ENCODE measurements around the gene PAX8.

Gene PAX8

GRCh38 chr2:113234721-113235346, 43.9 kb downstream of the PAX8 start:
- DNase-seq: no peak

GRCh38 chr2:113233593-113234550, 44.8 kb downstream of the PAX8 start:
- DNase-seq: no peak

DNA sequence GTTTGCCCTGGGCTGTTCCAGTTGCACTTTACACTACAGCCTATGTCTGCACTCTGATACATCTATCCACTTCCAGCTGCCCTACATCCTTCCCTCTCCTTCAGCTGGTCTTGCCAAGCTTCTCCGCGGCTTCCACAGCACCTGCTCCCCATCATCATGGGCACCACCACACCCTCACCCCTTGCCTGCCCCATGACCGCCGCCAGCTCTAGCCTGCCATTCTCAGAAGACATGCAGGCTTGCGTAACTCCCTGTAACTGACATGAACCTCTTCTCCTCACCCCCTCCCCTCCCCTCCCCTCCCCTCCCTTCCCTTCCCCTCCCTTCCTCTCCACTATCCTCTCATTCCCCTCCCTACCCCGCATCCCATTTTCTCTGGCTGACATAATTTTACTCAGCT, 46.0 kb downstream of the PAX8 start:
- no peak for DNase-seq

- no peak for DNase-seq
These were observed 46.6 kb downstream of the PAX8 start for GRCh38 chr2:113232123-113232522.

GRCh38 chr2:113231064-113231463, 47.7 kb downstream of the PAX8 start:
- DNase-seq: no peak

DNA sequence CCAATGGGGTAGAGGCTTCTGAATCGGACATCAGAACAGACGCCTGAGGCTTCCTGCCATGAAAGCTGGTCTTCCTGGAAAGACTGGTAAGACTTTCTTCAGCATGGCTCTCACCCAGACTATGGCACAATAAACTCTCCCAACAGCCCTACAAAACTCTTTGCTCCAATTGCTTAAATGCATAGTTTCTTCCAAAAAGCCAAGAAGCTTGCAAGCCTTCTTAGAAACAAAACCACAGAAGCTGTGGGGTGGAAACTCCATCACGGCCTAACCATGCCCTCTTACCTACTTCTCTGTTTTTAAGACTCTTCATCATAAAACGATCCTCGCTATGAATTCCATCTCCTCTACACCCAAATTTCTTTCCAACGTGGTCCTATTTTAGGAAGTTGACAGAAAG, 48.2 kb downstream of the PAX8 start:
- DNase-seq: no peak

GRCh38 chr2:113229795-113230194, 48.9 kb downstream of the PAX8 start:
- DNase-seq: no peak

GRCh38 chr2:113228991-113229716, 49.6 kb downstream of the PAX8 start:
- no peak for DNase-seq

GRCh38 chr2:113228351-113228750, 50.4 kb downstream of the PAX8 start:
- no peak for DNase-seq

GRCh38 chr2:113227698-113228097, 51.0 kb downstream of the PAX8 start:
- DNase-seq: no peak

- no peak for DNase-seq
These were observed 51.4 kb downstream of the PAX8 start for GRCh38 chr2:113227290-113227689.

GRCh38 chr2:113226462-113226861, 52.3 kb downstream of the PAX8 start:
- DNase-seq: no peak

- peak; percentile 9 for DNase-seq
These were observed 53.2 kb downstream of the PAX8 start for GRCh38 chr2:113225263-113226259.

DNA sequence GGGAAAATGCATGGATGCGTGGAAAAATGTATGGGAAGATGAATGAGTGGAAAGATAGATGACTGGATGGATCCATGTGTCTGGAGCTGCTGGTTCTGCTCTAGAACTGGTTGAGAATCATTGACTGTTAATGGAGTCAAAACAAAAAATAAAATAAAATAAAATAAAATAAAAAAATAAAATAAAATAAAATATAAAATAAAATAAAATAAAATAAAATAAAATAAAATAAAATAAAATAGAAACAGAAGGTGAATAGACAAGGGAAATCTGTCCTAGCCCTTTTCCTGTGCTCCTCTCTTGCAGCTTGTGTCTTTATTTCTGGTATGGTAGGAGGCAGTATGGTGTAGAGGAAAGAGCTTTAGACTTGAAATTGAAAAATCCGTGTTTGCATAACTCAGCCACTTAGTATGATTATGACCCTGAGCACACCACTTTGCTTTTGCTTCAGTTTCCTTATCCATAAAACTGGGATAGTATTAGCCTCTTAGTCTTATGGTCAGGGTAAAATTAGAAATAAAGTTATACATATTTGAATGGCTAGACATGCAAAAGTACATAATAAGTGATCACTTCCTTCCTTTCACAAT, 54.0 kb downstream of the PAX8 start:
- no peak for DNase-seq

- DNase-seq: no peak
These were observed 54.9 kb downstream of the PAX8 start for GRCh38 chr2:113223813-113224212.

DNA sequence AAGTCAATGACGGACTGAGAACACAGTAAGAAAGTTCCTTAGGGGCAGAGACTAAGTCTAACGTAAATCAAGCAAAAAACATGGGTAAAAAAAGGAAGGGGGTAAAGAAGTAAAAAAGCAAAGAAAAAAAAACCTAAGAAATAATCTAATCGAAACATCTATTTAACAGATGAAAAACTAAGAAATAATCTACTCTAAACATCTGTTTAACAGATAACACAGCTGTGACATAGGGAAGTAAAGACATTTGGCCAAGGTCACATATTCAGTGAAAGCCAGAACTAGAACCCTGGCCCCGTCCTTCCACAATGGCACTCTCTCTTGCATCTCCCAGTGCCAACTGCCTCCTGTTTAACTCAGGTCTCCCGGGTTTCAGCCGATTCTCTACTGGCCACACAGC, 56.9 kb downstream of the PAX8 start:
- no peak for DNase-seq

DNA sequence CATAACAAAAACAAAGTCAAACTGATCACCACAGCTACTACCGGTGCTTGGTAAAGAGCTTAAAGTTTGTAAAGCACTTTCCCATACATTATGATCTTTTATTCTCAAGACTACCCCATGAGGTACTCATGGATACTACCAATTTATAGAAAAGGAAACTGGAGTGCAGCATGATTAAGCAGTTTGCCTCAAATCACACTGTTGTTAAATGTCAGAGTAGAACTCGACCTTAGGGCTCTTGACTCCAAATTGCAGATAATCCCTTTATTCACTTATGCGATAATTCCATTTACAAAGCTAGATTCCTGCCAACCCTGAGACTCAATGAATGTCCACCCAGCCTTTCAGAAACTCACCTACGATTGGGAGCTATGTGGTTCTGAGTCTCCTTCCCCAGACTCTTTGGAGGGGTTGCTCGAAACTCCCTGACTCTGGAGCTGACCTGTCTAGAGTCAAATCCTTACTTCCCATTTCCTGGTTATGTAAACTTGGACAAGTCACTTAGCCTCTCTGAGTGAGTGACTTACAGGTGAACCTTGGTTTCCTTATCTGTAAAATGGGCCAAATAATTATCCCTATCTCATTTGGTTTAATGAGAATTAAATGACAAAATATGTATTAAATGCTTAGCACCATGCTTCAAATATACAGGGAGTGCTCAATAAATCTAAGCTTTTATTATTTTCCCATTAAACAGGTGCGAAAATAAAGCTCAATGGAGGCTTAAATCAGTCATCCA, 57.6 kb downstream of the PAX8 start:
- no peak for DNase-seq

GRCh38 chr2:113219889-113220641, 58.7 kb downstream of the PAX8 start:
- no peak for DNase-seq

- DNase-seq: no peak
These were observed 59.2 kb downstream of the PAX8 start for GRCh38 chr2:113219525-113219888.

DNA sequence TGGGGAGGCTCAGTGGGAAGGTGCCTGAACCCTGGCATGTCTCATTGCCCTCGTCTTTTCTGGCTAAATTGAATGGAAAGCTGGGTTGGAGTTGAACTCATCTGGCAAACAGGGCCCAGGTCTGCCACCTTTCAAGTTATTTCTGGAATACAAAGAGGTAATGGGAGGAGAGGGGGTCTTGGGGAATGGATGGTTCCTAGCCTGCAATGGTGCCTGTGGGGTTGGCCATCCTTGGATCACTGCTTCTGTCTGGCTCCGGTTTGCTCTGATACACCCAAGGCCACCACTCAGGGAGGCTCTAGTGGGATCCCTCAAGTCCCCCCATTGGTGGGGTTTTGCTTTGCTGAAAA, 59.7 kb downstream of the PAX8 start:
- no peak for DNase-seq

All from NCI-H1048 (cell line).